Gastrocnemius medialis (tissue), 4 donors: Measurements from ENCODE around the gene LAMA2.

Experiments used
- CTCF ChIP-seq, 5 experiments: fragments of 450-650 bp in 3 of 5; fragments of 200-600 bp in 2 of 5; sonication (generic) in 2 of 5; IDR thresholded peaks in 4 of 5; conservative IDR thresholded peaks in 1 of 5; 1 replicate in 4 of 5; 2 replicates in 1 of 5; pipeline ENCODE4 v1.5.1; 2016 to 2019; ENCODE audit warnings: antibody characterized with exemption in 5 of 5, mild to moderate bottlenecking in 3 of 5, moderate library complexity in 3 of 5
- POLR2A ChIP-seq, 2 donors: fragments of 450-650 bp; IDR thresholded peaks; one replicate each; pipeline ENCODE4 v1.6.1; 2017; ENCODE audit warnings: antibody characterized with exemption in 2 of 2, mild to moderate bottlenecking in 2 of 2, moderate library complexity in 2 of 2

- no peak for TF ChIP-seq POLR2A (IDR thresholded peaks at IDR 0.05)
- no peak for TF ChIP-seq CTCF (IDR thresholded peaks at IDR 0.05 in 4 of 5, conservative IDR thresholded peaks at IDR 0.05 in 1 of 5)
Observed at GRCh38 chr6:129262661-129263060, 379.7 kb downstream of the LAMA2 start.
